Stimulated activated CD4-positive, alpha-beta T cell treated with anti-CD3 and anti-CD28 coated beads, TNF-alpha, amount 100 ng/mL, for 48 hours (primary cell): Measurements from ENCODE around the gene C2CD4C.
"Not testable (repeated sequence)": the region's sequence is repeated elsewhere in the genome, so short reads cannot be mapped to it uniquely, and the experiment has no call there.

Experiments
- DNase-seq, 3 donors: peaks; one replicate each; pipeline ENCODE4 v3.0.0-alpha.2; 2020; ENCODE audit warnings: low read depth in 3 of 3

The C2CD4C gene

GRCh38 chr19:400976-401865 is 7.7 kb downstream of the C2CD4C start:
- DNase-seq, result no peak

- DNase-seq, result no peak
Observed at GRCh38 chr19:399370-399769, 9.6 kb downstream of the C2CD4C start.

DNA sequence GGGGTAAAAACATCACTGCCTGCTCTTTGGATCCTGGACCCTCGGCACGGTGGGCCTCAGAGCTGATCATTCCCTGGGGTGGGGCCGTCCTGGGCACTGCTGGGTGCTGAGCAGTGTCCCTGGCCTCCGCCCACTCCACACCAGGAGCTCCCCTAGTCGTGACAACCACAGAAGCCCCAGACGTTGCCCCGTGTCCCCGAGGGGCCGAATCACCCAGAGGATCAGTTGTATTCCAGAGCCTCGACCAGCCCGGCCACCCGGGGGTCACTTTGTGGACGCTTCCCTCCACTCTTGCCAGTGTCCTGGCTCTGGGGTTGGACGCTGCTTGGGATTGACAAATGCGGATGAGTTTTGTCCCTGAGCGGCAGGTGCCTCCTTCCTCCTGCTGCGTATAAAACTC is 10.2 kb downstream of the C2CD4C start:
- DNase-seq, result no peak

DNA sequence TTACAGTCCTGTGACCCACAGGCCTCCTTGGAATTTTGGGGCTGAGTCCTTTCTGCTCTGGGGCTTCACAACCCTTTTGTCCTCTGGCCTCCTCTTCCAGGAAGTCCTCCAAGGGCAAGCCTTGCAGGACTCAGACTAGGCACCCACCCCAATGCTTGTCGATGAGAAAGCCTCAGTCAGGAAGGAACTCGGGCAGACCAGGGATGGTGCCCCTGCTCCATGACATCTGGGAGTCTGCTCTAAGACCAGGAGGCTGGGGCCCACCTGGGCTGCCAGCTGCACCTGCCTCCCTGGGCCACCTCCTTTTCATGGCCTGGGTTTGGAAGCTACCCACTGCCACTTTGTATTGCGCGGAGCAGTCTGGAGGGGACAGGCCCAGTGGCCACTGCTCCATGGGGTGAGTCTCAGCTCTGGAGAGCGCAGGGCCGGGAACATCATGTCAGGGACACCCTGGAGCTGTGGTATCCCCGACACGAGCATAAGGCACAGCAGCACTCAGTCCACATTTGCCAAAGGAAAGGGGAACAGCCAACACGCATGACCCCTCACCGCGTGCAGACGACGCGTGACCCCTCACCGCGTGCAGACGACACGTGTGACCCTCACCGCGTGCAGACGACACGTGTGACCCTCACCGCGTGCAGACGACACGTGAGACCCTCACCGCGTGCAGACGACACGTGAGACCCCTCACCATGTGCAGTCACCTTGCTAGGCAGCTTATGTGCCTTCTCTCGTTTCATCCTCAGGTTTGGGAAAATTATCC is 10.8 kb downstream of the C2CD4C start:
- no peak for DNase-seq

- DNase-seq, result no peak
Observed at GRCh38 chr19:397321-397720, 11.6 kb downstream of the C2CD4C start.

DNA sequence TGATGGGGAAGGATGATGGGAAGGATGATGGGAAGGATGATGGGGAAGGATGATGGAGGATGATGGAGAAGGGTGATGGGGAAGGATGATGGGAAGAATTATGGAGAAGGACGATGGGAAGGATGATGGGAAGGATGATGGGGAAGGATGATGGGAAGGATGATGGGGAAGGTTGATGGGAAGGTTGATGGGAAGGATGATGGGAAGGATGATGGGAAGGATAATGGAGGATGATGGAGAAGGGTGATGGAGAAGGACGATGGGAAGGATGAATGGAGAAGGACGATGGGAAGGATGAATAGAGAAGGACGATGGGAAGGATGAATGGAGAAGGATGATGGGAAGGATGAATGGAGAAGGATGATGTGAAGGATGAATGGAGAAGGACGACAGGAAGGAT is 13.5 kb downstream of the C2CD4C start:
- DNase-seq, result no peak

DNA sequence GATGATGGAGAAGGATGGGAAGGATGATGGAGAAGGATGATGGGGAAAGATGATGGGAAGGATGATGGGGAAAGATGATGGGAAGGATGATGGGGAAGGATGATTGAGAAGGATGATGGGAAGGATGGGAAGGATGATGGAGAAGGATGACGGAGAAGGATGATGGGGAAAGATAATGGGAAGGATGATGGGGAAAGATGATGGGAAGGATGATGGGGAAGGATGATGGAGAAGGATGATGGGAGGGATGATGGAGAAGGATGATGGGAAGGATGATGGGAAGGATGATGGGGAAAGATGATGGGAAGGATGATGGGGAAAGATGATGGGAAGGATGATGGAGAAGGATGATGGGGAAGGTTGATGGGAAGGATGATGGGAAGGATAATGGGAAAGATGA is 14.1 kb downstream of the C2CD4C start:
- not testable (repeated sequence) for DNase-seq

GRCh38 chr19:393560-393959 is 15.4 kb downstream of the C2CD4C start:
- DNase-seq, result not testable (repeated sequence)

DNA sequence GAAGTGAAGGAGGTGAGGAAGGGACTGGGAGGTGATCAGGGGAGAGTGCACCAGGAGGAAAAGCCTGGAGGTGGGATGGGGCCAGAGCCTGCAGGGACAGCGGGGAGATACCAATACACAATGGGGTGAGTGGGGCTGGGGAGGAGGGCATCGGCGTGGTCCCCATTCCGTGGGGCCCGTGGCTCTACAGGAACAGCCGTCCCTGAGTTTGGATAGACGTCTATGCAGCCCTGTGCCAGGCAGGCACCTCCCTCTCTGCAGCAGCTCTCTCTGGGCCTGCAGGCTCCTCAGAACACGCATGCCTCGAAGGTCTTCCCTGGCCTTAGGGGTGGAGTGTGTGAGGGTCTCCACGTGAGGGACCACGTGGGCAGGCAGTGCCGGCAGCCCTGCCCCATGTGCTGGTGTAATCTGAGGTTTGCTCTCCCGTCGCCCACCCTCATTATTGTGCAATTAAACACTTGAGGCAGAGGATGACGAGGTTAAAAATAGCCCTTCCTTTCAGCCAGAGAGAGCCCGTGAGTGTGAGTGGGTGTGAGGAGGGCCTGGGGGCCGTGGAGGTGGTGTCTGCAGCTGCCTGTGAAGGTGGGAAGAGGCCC is 16.5 kb downstream of the C2CD4C start:
- DNase-seq, result no peak

GRCh38 chr19:391726-392374 is 17.1 kb downstream of the C2CD4C start:
- no peak for DNase-seq

DNA sequence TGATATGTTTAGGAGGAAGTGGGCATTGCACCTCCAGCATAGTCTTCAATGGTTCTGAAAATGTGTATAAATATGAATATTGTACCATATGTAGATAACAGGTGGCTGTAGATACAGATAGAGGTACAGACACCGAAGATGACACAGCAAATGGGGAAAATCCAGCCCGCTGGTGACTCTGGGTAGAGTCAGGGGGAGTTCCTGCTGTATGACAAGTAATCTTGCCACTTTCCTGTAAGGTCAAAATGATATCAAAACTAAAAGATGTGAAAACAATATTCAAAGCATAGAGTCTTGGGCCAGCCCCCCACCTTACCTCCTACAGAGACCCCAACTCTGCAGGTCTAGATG is 17.8 kb downstream of the C2CD4C start:
- no peak for DNase-seq

DNA sequence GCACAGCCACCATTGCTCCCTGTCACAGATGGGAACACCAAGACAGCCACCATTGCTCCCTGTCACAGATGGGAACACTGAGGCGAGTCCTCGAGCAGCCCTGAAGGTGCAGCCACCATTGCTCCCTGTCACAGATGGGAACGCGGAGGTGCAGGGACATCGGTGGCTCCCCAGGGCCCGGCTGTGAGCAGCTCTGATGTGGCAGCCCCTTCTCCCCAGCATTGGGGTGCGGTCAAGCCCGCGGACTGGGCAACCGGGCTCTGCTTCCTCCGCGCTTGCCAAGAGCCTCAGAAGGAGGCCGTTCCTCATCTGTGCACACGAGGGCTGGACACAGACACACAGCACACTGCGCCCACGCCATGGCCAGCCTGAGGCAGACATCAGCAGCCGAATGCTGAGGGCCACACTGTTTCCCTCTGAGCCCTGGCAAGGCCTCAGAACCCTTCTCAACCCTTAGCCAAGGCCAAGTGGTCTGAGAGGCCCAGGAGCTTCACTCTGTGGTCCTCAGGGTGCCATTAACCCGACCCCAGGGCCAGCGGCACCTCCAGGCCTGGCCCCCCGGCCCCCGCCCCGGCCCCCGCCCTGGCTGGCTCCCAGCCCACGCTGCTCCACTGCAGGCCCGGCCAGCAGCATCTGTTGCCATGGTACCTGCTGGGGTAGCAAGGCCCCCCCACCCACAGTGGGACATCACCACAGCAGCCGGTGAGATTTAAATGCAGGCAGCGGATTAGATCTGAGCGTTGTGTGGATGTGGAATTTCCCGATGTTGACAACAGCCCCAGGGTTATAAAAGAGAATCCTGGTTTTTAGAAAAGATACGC is 18.4 kb downstream of the C2CD4C start:
- DNase-seq, result no peak

DNA sequence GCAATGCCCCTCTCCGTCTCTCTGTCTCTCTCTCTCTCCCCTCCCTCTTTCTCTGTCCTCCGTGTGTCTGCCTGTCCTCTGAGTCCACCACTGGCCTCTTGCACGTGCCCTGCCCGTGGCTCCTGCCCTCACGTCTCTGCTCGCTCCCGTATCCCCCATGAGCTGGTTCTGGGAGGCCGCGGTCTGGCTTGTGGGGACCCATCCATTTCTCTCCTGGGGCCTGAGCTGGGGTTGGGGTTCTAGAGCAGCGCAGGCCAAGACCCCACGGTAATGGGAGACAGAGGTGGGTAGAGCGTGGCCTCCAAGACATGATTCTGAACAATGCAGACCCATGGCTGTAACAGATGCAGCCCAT is 19.0 kb downstream of the C2CD4C start:
- DNase-seq, result no peak

DNA sequence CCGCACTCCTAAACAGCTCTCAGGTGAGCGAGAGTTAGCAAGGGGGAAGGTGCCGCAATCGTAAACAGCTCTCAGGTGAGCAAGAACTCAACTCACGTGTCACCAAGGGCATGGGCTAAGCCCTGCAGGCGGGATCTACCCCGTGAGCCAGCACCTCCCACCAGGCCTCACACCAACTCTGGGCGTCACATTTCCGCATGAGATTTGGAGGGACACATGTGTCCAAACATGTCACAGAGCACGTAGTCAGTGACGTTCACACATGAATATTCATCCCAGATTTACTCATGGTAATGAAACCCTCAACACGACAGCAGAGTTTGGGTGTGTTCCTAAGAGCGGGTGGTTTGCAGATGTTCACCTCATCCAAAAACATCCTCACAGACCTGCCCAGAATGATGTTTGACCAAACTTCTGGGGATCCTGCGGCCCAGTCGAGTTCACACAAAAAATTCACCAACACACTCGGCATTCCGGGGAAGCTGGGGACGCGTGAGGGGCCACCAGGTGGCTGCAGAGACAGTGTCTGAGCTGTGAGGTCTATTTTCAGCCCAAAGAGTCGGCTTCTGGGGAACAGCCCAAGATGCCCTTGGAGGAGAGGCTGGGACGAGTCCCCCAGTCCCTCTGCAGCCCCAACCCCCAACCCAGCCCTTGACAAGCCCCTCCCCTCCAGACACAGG is 19.6 kb downstream of the C2CD4C start:
- no peak for DNase-seq

DNA sequence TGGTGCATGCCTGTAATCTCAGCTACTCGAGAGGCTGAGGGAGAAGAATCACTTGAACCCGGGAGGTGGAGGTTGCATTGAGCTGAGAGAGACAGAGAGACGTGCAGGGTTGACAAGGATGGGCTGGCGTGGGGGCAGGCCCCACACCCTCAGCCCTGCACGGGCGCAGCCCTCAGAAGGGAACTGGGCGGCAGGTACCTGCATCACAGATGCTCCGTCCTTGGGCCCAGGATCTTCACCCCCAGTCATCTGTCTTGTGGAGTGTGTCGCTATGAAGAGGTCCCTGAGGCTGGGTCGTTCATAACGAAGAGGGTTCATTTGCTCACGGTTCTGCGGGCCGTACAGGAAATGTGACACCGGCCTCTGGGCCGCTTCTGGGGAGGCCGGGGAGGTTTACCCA is 20.3 kb downstream of the C2CD4C start:
- DNase-seq, result no peak

DNA sequence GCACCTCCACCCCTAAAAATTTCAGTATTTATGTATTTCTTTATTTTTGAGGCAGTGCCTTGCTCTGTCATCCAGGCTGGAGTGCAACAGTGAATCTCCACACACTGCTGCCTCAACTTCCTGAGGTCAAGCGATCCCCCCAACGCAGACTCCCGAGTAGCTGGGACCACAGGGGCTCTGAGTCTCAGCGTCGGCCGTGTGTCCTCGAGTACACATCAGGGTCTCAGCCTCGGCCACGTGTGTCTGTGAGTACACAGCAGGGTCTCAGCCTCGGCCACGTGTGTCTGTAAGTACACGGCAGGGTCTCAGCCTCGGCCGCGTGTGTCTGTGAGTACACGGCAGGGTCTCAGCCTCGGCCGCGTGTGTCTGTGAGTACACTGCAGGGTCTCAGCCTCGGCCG is 21.2 kb downstream of the C2CD4C start:
- DNase-seq, result no peak

DNA sequence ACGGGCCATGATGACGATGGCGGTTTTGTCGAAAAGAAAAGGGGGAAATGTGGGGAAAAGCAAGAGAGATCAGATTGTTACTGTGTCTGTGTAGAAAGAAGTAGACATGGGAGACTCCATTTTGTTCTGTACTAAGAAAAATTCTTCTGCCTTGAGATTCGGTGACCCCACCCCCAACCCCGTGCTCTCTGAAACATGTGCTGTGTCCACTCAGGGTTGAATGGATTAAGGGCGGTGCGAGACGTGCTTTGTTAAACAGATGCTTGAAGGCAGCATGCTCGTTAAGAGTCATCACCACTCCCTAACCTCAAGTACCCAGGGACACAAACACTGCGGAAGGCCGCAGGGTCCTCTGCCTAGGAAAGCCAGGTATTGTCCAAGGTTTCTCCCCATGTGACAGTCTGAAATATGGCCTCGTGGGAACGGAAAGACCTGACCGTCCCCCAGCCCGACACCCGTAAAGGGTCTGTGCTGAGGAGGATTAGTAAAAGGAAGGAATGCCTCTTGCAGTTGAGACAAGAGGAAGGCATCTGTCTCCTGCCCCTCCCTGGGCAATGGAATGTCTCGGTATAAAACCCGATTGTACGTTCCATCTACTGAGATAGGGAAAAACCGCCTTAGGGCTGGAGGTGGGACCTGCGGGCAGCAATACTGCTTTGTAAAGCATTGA is 22.2 kb downstream of the C2CD4C start:
- DNase-seq, result not testable (repeated sequence)

DNA sequence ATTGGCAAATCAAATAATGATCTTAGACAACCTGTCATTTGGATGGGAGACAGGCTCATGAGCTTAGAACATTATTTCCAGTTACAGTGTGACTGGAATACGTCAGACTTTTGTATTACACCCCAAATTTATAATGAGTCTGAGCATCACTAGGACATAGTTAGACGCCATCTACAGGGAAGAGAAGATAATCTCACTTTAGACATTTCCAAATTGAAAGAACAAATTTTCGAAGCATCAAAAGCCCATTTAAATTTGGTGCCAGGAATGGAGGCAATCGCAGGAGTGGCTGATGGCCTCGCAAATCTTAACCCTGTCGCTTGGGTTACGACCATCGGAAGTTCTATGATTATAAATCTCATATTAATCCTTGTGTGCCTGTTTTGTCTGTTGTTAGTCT is 22.8 kb downstream of the C2CD4C start:
- DNase-seq, result not testable (repeated sequence)

DNA sequence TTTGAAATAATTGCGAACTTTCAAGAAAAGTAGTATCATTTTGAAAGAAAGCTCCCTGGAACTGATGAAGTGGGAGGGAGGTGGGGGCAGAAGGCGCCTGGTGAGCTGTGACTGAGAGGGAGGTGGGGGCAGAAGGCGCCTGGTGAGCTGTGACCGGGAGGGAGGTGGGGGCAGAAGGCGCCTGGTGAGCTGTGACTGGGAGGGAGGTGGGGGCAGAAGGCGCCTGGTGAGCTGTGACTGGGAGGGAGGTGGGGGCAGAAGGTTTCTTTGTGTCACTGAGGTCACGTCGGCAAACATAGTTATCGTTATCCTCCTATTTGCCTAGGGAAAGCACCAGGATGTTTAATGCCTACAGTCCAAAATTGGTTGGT is 24.2 kb downstream of the C2CD4C start:
- no peak for DNase-seq
